IMR-90 (cell line): ENCODE data around the gene SPCS3.

Experiments
- CTCF ChIP-seq: conservative IDR thresholded peaks from 2 replicates; pipeline ENCODE4 v1.5.1; 2012; ENCODE audit warnings: mild to moderate bottlenecking, low read depth, low read length, improper control_type of control experiment
- POLR2A ChIP-seq: IDR thresholded peaks from 2 replicates; pipeline ENCODE4 v1.6.1; 2012; ENCODE audit warnings: mild to moderate bottlenecking, low read depth, low read length

- TF ChIP-seq CTCF (no peak), POLR2A (no peak)
These were observed 30.2 kb upstream of the SPCS3 start for GRCh38 chr4:176289561-176289960.
